Loucy (cell line): ENCODE measurements around the gene STMP1.
A peak's percentile ranks its signal among the peaks of the same experiment; 100 is the strongest.

ENCODE experiments used
- H2AFZ ChIP-seq: fragments of 200-600 bp; sonication (generic); 2 replicates; pipeline ENCODE4 v1.6.0; 2016; ENCODE audit warnings: antibody characterized with exemption, mild to moderate bottlenecking, low read length, moderate library complexity
- H3F3A ChIP-seq: fragments of 200-600 bp; 2 replicates; pipeline ENCODE4 v1.6.0; 2016; ENCODE audit warnings: antibody characterized with exemption, low read depth, mild to moderate bottlenecking
- H3K27me3 ChIP-seq: fragments of 200-600 bp; sonication (generic); 2 replicates; pipeline ENCODE4 v1.6.1; 2014; ENCODE audit warnings: low read length, mild to moderate bottlenecking; ENCODE audit not compliant: insufficient read depth, poor library complexity, severe bottlenecking
- H3K36me3 ChIP-seq: fragments of 200-600 bp; sonication (generic); 2 replicates; pipeline ENCODE4 v1.6.1; 2016; ENCODE audit warnings: low read length; ENCODE audit not compliant: insufficient read depth
- H3K4me1 ChIP-seq: fragments of 200-600 bp; sonication (generic); 2 replicates; pipeline ENCODE4 v1.5.1; 2014; ENCODE audit warnings: low read length, mild to moderate bottlenecking; ENCODE audit not compliant: insufficient read depth, poor library complexity, severe bottlenecking
- H3K4me2 ChIP-seq: fragments of 200-600 bp; sonication (generic); 2 replicates; pipeline ENCODE4 v1.6.0; 2014; ENCODE audit warnings: antibody characterized with exemption, low read length, low read depth, mild to moderate bottlenecking; ENCODE audit not compliant: poor library complexity, severe bottlenecking
- H3K4me3 ChIP-seq: fragments of 200-600 bp; sonication (generic); 2 replicates; pipeline ENCODE4 v1.5.1; 2014; ENCODE audit warnings: low read length, mild to moderate bottlenecking, mixed read lengths; ENCODE audit not compliant: poor library complexity, severe bottlenecking
- H3K79me2 ChIP-seq: fragments of 200-600 bp; sonication (generic); 2 replicates; pipeline ENCODE4 v1.6.1; 2014; ENCODE audit warnings: low read length; ENCODE audit not compliant: insufficient read depth
- H3K9ac ChIP-seq: fragments of 200-600 bp; sonication (generic); 2 replicates; pipeline ENCODE4 v1.6.0; 2014; ENCODE audit warnings: mild to moderate bottlenecking, low read depth, low read length, moderate library complexity; ENCODE audit not compliant: poor library complexity, severe bottlenecking
- H3K9me2 ChIP-seq: fragments of 200-600 bp; sonication (generic); replicated peaks from 2 replicates; pipeline ENCODE4 v1.6.1; 2016; ENCODE audit warnings: low read depth, low read length, mixed read lengths
- H3K9me3 ChIP-seq: fragments of 200-600 bp; sonication (generic); 2 replicates; pipeline ENCODE4 v1.6.1; 2014; ENCODE audit warnings: mild to moderate bottlenecking, antibody characterized with exemption, low read length, low read depth; ENCODE audit not compliant: insufficient read depth
- H4K20me1 ChIP-seq: fragments of 200-600 bp; sonication (generic); 2 replicates; pipeline ENCODE4 v1.6.0; 2014; ENCODE audit warnings: antibody characterized with exemption, low read length, mild to moderate bottlenecking; ENCODE audit not compliant: insufficient read depth, poor library complexity, severe bottlenecking
- EZH2phosphoT487 ChIP-seq: fragments of 200-600 bp; IDR thresholded peaks from 2 replicates; pipeline ENCODE4 v1.6.1; 2018; ENCODE audit warnings: antibody characterized with exemption, mild to moderate bottlenecking, moderate library complexity, borderline replicate concordance
- TF ChIP-seq, protein P1 (sequence below): fragments of 200-600 bp; sonication (generic); conservative IDR thresholded peaks from 2 replicates; pipeline ENCODE4 v1.5.1; 2014; ENCODE audit warnings: mild to moderate bottlenecking, antibody characterized with exemption, low read length

STMP1 gene

DNA sequence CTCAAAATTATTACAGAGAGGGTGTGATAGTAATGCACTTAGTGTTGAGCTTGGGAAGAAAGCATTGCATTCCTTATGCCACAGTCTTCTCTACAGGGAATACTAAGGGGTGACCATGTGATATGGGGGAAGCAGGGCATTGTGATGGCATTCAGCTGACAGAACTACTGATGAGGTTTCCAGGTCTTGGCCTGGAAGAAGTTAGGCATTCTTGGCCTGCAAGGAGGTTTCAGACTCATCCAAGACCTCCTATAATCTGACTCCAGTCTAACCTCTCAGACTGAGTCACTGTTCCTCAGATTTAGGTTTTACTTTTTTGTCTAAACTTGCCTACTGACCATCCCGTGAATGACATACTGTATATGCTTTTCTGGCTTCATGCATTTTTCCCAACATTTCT lies 7.9 kb downstream of the STMP1 start:
- H3K36me3 ChIP-seq: peaks cover 23% of the 10 kb centered on the region; the same call in 1 of the 2 replicates
- H3K27me3 ChIP-seq: no peaks in the 10 kb centered on the region
- no peaks in the 10 kb centered on the region for H3F3A ChIP-seq
- no peak overlapping the region for H2AFZ ChIP-seq
- no peaks in the 10 kb centered on the region for H3K9me3 ChIP-seq
- H3K4me1 ChIP-seq: no peaks in the 10 kb centered on the region
- no peaks in the 10 kb centered on the region for H3K9me2 ChIP-seq
- H3K4me2 ChIP-seq: peak overlapping the region; percentile 7
- H3K9ac ChIP-seq: no peak overlapping the region
- H3K4me3 ChIP-seq: no peak overlapping the region
- no peak for TF ChIP-seq EZH2phosphoT487
- TF ChIP-seq, protein P1, sequence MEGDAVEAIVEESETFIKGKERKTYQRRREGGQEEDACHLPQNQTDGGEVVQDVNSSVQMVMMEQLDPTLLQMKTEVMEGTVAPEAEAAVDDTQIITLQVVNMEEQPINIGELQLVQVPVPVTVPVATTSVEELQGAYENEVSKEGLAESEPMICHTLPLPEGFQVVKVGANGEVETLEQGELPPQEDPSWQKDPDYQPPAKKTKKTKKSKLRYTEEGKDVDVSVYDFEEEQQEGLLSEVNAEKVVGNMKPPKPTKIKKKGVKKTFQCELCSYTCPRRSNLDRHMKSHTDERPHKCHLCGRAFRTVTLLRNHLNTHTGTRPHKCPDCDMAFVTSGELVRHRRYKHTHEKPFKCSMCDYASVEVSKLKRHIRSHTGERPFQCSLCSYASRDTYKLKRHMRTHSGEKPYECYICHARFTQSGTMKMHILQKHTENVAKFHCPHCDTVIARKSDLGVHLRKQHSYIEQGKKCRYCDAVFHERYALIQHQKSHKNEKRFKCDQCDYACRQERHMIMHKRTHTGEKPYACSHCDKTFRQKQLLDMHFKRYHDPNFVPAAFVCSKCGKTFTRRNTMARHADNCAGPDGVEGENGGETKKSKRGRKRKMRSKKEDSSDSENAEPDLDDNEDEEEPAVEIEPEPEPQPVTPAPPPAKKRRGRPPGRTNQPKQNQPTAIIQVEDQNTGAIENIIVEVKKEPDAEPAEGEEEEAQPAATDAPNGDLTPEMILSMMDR: no peak
- H4K20me1 ChIP-seq: peaks cover 4% of the 10 kb centered on the region
- peaks cover 55% of the 10 kb centered on the region for H3K79me2 ChIP-seq

DNA sequence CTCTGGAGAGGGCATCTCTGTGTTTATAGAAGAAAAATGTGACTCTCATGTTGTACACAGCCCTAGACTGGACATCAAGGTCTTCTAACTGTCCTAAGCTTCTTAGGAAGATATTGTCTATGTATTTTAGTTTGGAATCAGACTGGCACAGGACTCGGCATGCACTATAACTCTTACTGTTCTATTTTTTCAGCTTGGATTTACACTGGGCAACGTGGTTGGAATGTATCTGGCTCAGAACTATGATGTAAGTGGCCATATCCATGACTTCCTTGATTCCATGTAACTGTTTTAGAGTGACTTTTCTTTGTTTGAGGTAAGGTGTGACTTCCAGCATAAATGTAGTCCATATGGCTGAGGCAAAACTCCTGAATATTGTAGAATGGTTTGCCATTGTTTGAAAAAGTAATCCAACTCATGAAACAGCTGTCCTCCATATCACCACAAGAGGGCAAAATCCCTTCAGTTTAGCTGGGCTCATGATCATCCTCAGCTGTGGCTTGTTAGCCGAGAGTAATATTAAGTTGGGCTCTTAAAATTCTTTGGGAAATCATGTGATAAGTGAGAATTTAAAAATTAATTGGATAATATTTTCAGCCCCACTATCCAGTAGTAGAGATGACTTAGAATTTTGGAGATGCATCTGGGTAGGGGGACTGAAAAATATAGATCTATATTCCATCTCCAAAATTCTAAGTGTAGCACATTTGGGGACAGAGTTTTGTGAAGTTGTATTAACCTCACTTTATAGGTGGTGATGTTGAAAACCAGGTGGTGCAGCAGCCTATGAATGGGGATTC lies 10.4 kb downstream of the STMP1 start:
- Histone ChIP-seq H3K9me2 (no peaks in the 10 kb centered on the region), H2AFZ (no peak overlapping the region), H3K4me3 (no peak overlapping the region), H3K9me3 (no peaks in the 10 kb centered on the region), H3K4me2 (no peak overlapping the region), H3K27me3 (no peaks in the 10 kb centered on the region), H3K79me2 (peaks cover 33% of the 10 kb centered on the region), H3F3A (no peaks in the 10 kb centered on the region), H3K9ac (no peak overlapping the region), H3K4me1 (no peaks in the 10 kb centered on the region), H4K20me1 (peaks cover 3% of the 10 kb centered on the region), H3K36me3 (peaks cover 40% of the 10 kb centered on the region; the same call in 1 of the 2 replicates)
- no peak for TF ChIP-seq EZH2phosphoT487
- TF ChIP-seq, protein P1: peak; percentile 88

DNA sequence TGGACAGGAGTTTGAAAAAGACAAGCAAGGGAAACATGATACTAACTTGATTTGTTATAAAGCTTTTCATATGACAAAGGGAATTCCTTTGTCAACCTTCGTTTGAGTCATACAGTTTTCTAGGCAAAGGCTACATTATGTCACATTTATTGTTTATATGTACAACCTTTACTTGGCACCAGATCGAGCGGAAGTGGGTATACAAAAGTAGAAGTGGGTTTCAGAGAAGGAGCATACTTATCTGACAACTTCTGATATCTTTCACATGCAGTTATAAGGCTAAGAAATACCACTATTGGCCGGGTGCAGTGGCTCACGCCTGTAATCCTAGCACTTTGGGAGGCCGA lies 11.0 kb downstream of the STMP1 start:
- Histone ChIP-seq H3K9me2 (no peaks in the 10 kb centered on the region), H3K4me1 (no peaks in the 10 kb centered on the region), H3K79me2 (peaks cover 27% of the 10 kb centered on the region)

More for the DNA sequence above, 11.0 kb downstream of the STMP1 start:
- Histone ChIP-seq H3F3A (no peaks in the 10 kb centered on the region), H3K9ac (no peak overlapping the region), H3K4me3 (no peak overlapping the region), H3K36me3 (peaks cover 40% of the 10 kb centered on the region; the same call in 1 of the 2 replicates), H3K27me3 (no peaks in the 10 kb centered on the region), H3K9me3 (no peaks in the 10 kb centered on the region), H4K20me1 (no peaks in the 10 kb centered on the region), H2AFZ (no peak overlapping the region), H3K4me2 (no peak overlapping the region)
- TF ChIP-seq, protein P1: no peak
- TF ChIP-seq EZH2phosphoT487: no peak
